Endothelial cell (in vitro differentiated cells): Measurements from ENCODE around the gene SEMA6A. TPM values are rescaled to one million over a fixed set of nuclear protein-coding genes. Genes with fewer than 3 reads are reported as not detected.
A peak's percentile ranks its signal among the peaks of the same experiment; 100 is the strongest.

Experiments
- DNase-seq: peaks from one replicate; pipeline ENCODE4 v3.0.0; 2021; ENCODE audit warnings: low spot score
- H3K27ac Mint-ChIP-seq: one replicate; pipeline ENCODE4 v1.8.0; 2021; ENCODE audit warnings: mixed read lengths, inconsistent platforms; ENCODE audit not compliant: unreplicated experiment
- H3K27me3 Mint-ChIP-seq: one replicate; pipeline ENCODE4 v1.8.0; 2021; ENCODE audit warnings: mild to moderate bottlenecking, moderate library complexity, mixed read lengths, inconsistent platforms; ENCODE audit not compliant: unreplicated experiment
- H3K36me3 Mint-ChIP-seq: one replicate; pipeline ENCODE4 v1.8.0; 2021; ENCODE audit warnings: mild to moderate bottlenecking, low read depth, mixed read lengths, inconsistent platforms; ENCODE audit not compliant: unreplicated experiment
- H3K4me1 Mint-ChIP-seq: one replicate; pipeline ENCODE4 v1.8.0; 2021; ENCODE audit warnings: mild to moderate bottlenecking, mixed read lengths, inconsistent platforms; ENCODE audit not compliant: unreplicated experiment
- H3K4me3 Mint-ChIP-seq: one replicate; pipeline ENCODE4 v1.8.0; 2021; ENCODE audit warnings: mild to moderate bottlenecking, mixed read lengths, inconsistent platforms; ENCODE audit not compliant: unreplicated experiment
- H3K9me3 Mint-ChIP-seq: one replicate; pipeline ENCODE4 v1.8.0; 2021; ENCODE audit warnings: mixed read lengths, inconsistent platforms; ENCODE audit not compliant: unreplicated experiment
- CTCF ChIP-seq: fragments of 200-600 bp; sonication (generic); IDR thresholded peaks from one replicate; pipeline ENCODE4 v1.5.0; 2021; ENCODE audit warnings: antibody characterized with exemption; ENCODE audit not compliant: unreplicated experiment
- total RNA-seq: library from RNA; stranded (reverse); fragmentation: NEBNext Ultra II Directional; extraction: Animal tissue kit (Norgen Biotek cat#: 25700); gene quantifications from one replicate; pipeline ENCODE4 v1.2.1, GENCODE V29; 2021; ENCODE audit not compliant: unreplicated experiment

Gene SEMA6A
- total RNA-seq, 1 donor from 2014 or later: 180 TPM

GRCh38 chr5:116488356-116489041 is 86.1 kb downstream of the SEMA6A start:
- no peaks in the 10 kb centered on the region for H3K27me3 Mint-ChIP-seq
- no peaks in the 10 kb centered on the region for H3K9me3 Mint-ChIP-seq
- peaks cover 4% of the 10 kb centered on the region for H3K4me1 Mint-ChIP-seq
- TF ChIP-seq CTCF: no peak
- DNase-seq: no peak
- H3K4me3 Mint-ChIP-seq: peak overlapping the region; percentile 74
- no peak overlapping the region for H3K27ac Mint-ChIP-seq
- peaks cover 62% of the 10 kb centered on the region for H3K36me3 Mint-ChIP-seq

- DNase-seq: no peak
- no peak overlapping the region for H3K4me3 Mint-ChIP-seq
- no peak overlapping the region for H3K27ac Mint-ChIP-seq
- TF ChIP-seq CTCF: no peak
- H3K36me3 Mint-ChIP-seq: peaks cover 58% of the 10 kb centered on the region
- H3K4me1 Mint-ChIP-seq: no peaks in the 10 kb centered on the region
- H3K9me3 Mint-ChIP-seq: no peaks in the 10 kb centered on the region
- no peaks in the 10 kb centered on the region for H3K27me3 Mint-ChIP-seq
Measured at GRCh38 chr5:116487045-116487444, 87.6 kb downstream of the SEMA6A start.

GRCh38 chr5:116486588-116486987 is 88.0 kb downstream of the SEMA6A start:
- no peaks in the 10 kb centered on the region for H3K27me3 Mint-ChIP-seq
- H3K9me3 Mint-ChIP-seq: no peaks in the 10 kb centered on the region
- no peak overlapping the region for H3K27ac Mint-ChIP-seq
- TF ChIP-seq CTCF: no peak
- H3K36me3 Mint-ChIP-seq: peaks cover 56% of the 10 kb centered on the region
- peak overlapping the region; percentile 31 for H3K4me3 Mint-ChIP-seq
- no peaks in the 10 kb centered on the region for H3K4me1 Mint-ChIP-seq
- DNase-seq: no peak

- DNase-seq: no peak
- no peak overlapping the region for H3K4me3 Mint-ChIP-seq
- no peaks in the 10 kb centered on the region for H3K9me3 Mint-ChIP-seq
- H3K4me1 Mint-ChIP-seq: peaks cover 19% of the 10 kb centered on the region
- H3K36me3 Mint-ChIP-seq: peaks cover 62% of the 10 kb centered on the region
- H3K27me3 Mint-ChIP-seq: peaks cover 4% of the 10 kb centered on the region
- H3K27ac Mint-ChIP-seq: no peak overlapping the region
- TF ChIP-seq CTCF: no peak
Measured at GRCh38 chr5:116484645-116485044, 90.0 kb downstream of the SEMA6A start.

GRCh38 chr5:116482394-116482793 is 92.2 kb downstream of the SEMA6A start:
- Mint-ChIP-seq H3K9me3 (no peaks in the 10 kb centered on the region), H3K4me3 (no peak overlapping the region), H3K36me3 (peaks cover 61% of the 10 kb centered on the region), H3K27ac (no peak overlapping the region), H3K27me3 (peaks cover 6% of the 10 kb centered on the region), H3K4me1 (peaks cover 20% of the 10 kb centered on the region)
- no peak for DNase-seq
- TF ChIP-seq CTCF: no peak
